ENCODE measurements around the gene TRIO. TPM values are rescaled to one million over a fixed set of nuclear protein-coding genes. Genes with fewer than 3 reads are reported as not detected.

The TRIO gene
- total RNA-seq, 1 donor from 2014 or later = 71.6 TPM

DNA sequence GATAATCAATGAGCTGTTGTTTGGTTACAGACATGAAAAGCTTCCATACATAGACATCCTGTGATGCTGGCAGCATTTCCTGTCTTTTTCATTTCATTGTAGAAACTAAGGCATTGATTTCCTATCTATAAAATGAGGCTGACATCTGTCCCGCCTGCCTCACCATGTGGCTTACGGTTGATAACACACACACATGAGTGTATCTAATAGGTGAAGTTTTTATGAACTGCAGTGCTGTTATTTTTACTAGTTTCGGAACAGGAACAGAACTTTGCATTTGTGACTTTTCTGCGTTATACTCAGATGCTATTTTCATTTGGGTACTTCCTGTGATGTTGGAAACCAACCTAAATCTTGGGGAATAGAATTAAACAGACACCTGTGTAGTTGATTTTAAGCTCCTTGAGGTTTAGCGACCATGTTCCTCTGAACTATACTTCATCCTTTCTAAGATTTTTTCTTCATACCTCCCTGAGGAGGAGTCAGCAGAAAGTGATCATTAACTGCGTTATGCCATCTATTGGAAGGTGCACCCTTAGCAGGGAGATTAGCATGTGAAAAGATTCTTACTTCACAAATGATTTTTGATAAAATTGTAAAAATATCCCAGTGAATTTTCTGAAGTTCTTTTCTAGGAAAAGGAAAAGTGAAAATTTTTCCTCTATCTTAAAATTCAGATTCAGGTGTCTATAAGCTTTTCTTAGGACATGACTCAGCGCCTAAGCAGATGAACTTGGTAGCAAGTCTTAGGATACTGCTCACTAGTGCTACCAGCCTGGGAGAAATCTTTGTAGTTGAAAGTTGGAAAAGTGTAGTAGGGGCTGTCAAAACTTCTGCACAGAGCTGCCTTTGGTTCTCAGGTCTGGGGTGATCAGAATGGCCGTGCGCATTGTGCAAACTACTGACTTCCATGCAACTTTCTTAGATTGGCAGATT lies 134.5 kb downstream of the TRIO start:
- DNase-seq (ENCODE audit: low read depth) (no peak), FAIRE-seq (no peak)
- no peaks in the 10 kb centered on the region for H3K27me3 ChIP-seq (ENCODE audit: control insufficient read depth, insufficient read depth, low read length)
- H3K36me3 ChIP-seq (ENCODE audit: control insufficient read depth, insufficient read depth, low read length) = peaks cover 4% of the 10 kb centered on the region
- no peak overlapping the region for H3K4me3 ChIP-seq (ENCODE audit: low read depth, low read length)
- TF ChIP-seq, protein P1, sequence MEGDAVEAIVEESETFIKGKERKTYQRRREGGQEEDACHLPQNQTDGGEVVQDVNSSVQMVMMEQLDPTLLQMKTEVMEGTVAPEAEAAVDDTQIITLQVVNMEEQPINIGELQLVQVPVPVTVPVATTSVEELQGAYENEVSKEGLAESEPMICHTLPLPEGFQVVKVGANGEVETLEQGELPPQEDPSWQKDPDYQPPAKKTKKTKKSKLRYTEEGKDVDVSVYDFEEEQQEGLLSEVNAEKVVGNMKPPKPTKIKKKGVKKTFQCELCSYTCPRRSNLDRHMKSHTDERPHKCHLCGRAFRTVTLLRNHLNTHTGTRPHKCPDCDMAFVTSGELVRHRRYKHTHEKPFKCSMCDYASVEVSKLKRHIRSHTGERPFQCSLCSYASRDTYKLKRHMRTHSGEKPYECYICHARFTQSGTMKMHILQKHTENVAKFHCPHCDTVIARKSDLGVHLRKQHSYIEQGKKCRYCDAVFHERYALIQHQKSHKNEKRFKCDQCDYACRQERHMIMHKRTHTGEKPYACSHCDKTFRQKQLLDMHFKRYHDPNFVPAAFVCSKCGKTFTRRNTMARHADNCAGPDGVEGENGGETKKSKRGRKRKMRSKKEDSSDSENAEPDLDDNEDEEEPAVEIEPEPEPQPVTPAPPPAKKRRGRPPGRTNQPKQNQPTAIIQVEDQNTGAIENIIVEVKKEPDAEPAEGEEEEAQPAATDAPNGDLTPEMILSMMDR (IDR thresholded peaks at IDR 0.05; ENCODE audit: insufficient read depth, low read length, severe bottlenecking) = no peak

DNA sequence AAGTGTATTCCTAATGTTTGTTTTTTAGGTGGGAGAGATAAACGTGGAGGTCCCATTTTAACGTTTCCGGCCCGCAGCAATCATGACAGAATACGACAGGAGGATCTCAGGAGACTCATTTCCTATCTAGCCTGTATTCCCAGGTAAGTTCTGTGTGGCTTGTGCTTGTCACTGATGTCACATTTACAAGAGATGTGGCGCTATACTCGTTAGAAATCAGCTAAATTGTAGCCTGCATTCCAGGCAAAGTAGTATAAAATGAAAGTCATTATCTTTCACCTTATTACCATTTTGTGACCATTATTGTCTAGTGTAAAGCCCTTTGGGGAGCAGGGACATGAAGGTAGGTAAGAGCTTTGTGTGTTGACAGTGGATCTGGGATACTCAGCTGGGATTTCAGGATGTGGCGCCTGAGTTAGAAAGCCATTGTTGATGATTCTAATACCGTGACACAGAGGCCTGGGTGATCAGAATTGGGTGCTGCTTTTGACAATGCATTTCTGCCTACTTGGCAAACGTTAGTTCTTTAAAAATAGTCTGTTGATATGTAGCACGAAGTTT lies 137.2 kb downstream of the TRIO start:
- TF ChIP-seq, protein P1 (IDR thresholded peaks at IDR 0.05; ENCODE audit: insufficient read depth, low read length, severe bottlenecking) = no peak
- Histone ChIP-seq H3K4me3 (ENCODE audit: low read depth, low read length) (no peak overlapping the region), H3K27me3 (ENCODE audit: control insufficient read depth, insufficient read depth, low read length) (no peaks in the 10 kb centered on the region), H3K36me3 (ENCODE audit: control insufficient read depth, insufficient read depth, low read length) (peaks cover 4% of the 10 kb centered on the region)
- DNase-seq (ENCODE audit: low read depth) (no peak), FAIRE-seq (no peak)

DNA sequence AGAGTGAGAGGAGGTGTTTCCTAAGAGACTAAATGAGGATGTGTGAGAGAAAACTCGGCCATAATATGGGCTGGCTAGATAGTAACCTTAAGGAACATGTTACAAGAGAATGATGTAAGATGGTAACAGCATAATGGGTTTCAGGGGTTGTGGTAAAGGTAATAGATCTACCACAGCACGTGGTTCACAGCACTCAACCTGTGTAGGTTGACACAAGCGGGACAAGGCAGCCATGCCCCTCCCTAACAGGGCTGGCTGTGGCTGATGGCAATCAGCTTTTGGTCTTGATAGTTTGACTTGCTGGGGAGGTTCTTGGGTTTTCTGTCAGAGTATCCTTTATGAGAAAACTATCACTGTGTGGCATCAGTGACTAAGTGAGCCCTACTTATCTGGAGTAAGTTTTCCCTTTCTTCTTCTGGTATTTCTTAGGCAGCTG lies 138.6 kb downstream of the TRIO start:
- no peak for FAIRE-seq
- Histone ChIP-seq H3K27me3 (ENCODE audit: control insufficient read depth, insufficient read depth, low read length) (no peaks in the 10 kb centered on the region), H3K4me3 (ENCODE audit: low read depth, low read length) (no peak overlapping the region), H3K36me3 (ENCODE audit: control insufficient read depth, insufficient read depth, low read length) (peaks cover 7% of the 10 kb centered on the region)
- no peak for DNase-seq (ENCODE audit: low read depth)
- TF ChIP-seq, protein P1 (IDR thresholded peaks at IDR 0.05; ENCODE audit: insufficient read depth, low read length, severe bottlenecking) = no peak

DNA sequence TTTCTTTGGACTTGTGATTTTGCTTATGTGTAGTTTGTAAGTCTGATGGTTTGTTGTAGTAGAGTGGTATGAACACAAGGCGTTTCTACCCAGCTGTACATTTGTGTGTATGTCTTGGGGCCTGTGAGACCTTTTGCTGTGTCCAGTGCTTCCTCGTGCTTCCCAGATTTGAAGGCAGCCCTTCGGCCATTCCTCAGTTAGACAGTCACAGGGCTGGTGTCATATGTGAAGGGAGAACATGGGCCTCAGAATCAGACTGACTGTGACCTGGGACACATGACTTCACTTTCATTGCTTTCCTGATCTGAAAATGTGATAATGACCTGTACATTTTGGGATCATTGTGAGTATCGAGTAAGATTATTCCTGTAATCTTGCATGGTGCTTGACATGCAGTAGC lies 140.0 kb downstream of the TRIO start:
- H3K36me3 ChIP-seq (ENCODE audit: control insufficient read depth, insufficient read depth, low read length) = peaks cover 5% of the 10 kb centered on the region
- H3K27me3 ChIP-seq (ENCODE audit: control insufficient read depth, insufficient read depth, low read length) = no peaks in the 10 kb centered on the region
- FAIRE-seq (no peak), DNase-seq (ENCODE audit: low read depth) (no peak)
- TF ChIP-seq, protein P1 (IDR thresholded peaks at IDR 0.05; ENCODE audit: insufficient read depth, low read length, severe bottlenecking) = no peak
- no peak overlapping the region for H3K4me3 ChIP-seq (ENCODE audit: low read depth, low read length)

DNA sequence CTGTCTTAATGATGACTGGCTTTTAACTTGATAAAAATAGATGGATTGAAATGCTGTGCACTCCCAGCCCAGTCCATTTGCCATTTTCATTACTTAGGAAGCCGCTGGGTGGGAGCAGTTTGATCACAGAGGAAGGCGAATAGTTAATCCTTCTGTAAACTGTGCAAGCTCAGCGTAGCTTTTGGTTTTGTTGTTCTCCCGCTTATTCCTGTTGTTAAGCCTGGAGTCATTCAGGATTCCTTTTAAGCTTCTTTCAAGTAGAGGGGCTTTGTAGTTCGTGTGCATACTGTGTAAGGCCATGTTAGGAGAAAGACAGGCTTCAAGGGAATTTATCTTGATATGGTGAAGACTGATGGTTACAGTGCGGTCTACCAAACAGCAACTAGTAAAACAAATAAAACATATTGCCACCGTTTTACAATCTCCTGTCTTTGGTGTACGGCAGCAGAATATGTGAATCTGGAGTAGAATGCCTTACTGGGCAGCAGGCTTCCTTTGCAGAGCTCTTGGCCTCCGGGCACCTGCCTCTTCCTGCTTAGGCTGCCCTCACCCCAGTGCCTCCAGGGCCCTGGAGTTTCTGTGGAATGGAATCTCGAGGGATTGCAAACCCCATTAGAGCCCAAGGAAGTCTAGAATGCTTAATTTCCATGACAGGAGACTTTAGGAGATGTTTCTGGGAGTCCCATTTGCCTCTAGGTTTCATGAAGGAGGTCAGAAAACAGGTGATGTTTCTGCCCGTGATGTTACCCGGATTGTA lies 141.4 kb downstream of the TRIO start:
- Histone ChIP-seq H3K27me3 (ENCODE audit: control insufficient read depth, insufficient read depth, low read length) (no peaks in the 10 kb centered on the region), H3K4me3 (ENCODE audit: low read depth, low read length) (no peak overlapping the region), H3K36me3 (ENCODE audit: control insufficient read depth, insufficient read depth, low read length) (peaks cover 6% of the 10 kb centered on the region)
- FAIRE-seq = no peak
- DNase-seq (ENCODE audit: low read depth) = no peak
- TF ChIP-seq, protein P1 (IDR thresholded peaks at IDR 0.05; ENCODE audit: insufficient read depth, low read length, severe bottlenecking) = no peak
